Activated CD8-positive, alpha-beta memory T cell treated with anti-CD3 and anti-CD28 coated beads for 48 hours (primary cell): ENCODE results near the gene MTG2.

Experiments used
- DNase-seq, 3 experiments: peaks; one replicate each; pipeline ENCODE4 v3.0.0-alpha.2; 2020; ENCODE audit warnings: low read depth in 2 of 3, low spot score in 2 of 3

MTG2 gene

DNA sequence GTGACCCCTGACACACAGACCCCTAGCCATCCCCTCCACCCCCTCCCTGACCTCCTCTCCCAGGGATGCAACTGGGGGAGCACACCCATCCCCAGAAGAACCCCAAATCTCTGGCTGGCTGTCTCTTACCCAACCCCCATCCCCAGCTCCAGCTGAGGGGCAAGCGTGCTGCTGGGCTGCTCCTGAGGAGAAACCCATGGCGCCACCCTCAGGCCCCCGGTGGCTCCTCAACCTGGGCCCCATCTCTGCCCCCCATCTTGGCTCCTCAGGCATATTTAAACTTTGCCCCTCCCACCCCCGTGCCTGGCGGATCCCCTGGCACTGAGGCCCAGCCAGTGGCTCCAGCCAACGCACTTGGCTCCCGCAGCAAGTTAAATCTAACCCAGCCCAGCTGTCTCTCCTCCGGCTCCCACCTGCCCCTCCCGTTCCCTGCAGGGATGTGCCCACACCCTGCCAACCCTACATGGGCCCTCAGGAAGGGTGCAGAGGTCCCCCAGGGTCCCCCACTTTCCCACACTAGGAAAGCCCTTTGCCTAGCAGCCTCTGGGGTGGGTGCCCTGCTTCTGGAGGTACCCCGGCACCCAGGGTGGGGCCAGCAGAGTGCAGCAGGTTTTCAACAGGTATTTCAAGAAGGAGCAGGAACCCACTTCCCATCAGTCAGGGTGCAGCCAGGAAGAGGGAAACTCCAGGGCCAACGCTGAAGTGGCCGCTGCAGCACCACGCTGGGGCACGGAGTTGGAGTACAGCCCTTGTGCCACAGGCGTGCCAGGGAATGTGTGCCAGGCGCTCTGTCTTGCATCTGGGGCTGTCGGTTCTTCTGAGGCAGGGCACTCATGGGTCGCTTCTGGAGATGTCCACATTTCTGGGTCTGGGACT lies 50.2 kb downstream of the MTG2 start:
- DNase-seq = no peak

DNA sequence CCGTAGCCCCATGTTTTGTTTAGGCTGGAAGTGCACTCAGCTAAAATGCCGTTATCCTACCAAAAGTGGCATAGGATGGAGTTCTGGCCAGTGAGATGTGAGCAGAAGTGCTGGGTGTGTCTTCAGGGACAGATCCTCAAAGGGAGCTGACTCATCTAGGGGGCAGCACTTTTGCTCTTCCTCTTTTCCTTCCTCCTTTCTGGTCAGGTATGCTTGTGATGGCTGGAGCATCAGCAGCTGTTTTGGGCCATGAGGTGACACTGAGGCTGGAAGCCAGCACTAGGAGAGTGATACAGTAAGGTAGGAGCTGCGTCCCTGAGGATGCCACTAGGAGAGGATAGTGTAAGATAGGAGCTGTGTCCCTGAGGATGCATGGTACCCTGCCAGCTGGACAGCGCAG lies 50.9 kb downstream of the MTG2 start:
- no peak for DNase-seq

DNA sequence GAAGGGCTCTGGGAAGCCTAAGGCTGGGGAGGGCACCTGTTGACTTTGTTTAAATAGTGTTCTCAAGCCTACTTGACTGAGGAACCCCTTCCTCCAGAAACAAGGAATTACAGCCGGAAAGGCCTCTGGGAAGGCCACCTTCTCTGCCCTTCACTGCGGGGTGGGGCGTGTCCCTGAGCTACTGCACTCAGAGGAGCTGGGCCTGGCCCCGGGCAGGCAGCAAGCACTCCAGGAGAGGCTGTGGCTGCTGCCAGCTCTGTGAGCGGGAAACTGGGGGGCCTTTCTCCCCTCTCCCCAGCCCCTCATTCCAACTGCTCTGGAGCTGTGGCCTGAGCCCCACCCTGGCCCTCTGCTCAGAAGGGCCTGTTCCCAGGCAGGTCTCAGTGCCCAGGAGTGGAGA lies 51.5 kb downstream of the MTG2 start:
- DNase-seq = no peak

- DNase-seq = no peak
Measured at GRCh38 chr20:62235001-62235776, 52.4 kb downstream of the MTG2 start.

- DNase-seq = no peak
Measured at GRCh38 chr20:62235777-62236157, 52.9 kb downstream of the MTG2 start.

DNA sequence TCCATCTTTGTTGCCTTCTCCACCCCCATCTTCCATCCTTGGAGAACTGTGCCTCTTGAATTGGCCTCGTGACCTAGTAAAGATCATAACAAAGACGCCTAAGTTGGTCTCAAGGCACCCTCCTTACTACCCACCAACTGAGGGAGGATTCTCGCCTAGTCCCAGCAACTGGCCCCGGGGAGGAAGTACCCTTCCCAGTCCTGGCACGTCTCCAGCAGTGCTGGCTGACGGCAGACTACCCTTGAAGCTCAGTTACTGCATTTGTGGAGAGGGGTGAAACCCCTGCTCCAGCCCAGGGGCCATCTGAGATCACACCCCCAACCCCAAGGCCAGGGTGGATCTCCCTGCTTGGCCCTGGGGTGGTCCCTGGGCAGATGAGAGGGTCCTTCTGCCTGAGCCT lies 53.4 kb downstream of the MTG2 start:
- DNase-seq = no peak

- DNase-seq = no peak
Measured at GRCh38 chr20:62236766-62237513, 54.1 kb downstream of the MTG2 start.

DNA sequence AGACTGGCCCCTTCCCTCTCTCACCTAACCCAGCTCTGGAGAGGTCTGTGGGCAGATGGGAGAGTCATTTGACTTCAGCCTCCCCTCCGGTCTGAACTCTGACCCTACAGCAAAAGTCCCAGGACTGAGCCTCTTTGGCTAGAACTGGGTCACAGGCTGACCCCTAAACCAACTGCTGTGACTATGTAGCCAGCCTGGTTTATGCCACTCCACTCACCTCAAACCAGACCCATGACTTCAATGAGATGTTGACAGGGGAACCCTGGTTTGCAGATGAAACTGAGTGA lies 54.6 kb downstream of the MTG2 start:
- no peak for DNase-seq

- DNase-seq = peak; percentile 100
Measured at GRCh38 chr20:62237801-62238568, 55.2 kb downstream of the MTG2 start, which contains the start of gene OSBPL2. TSS of gene OSBPL2 (plus strand) at chr20:62238521. CDS start at chr20:62256185, 17,664 bp downstream.

DNA sequence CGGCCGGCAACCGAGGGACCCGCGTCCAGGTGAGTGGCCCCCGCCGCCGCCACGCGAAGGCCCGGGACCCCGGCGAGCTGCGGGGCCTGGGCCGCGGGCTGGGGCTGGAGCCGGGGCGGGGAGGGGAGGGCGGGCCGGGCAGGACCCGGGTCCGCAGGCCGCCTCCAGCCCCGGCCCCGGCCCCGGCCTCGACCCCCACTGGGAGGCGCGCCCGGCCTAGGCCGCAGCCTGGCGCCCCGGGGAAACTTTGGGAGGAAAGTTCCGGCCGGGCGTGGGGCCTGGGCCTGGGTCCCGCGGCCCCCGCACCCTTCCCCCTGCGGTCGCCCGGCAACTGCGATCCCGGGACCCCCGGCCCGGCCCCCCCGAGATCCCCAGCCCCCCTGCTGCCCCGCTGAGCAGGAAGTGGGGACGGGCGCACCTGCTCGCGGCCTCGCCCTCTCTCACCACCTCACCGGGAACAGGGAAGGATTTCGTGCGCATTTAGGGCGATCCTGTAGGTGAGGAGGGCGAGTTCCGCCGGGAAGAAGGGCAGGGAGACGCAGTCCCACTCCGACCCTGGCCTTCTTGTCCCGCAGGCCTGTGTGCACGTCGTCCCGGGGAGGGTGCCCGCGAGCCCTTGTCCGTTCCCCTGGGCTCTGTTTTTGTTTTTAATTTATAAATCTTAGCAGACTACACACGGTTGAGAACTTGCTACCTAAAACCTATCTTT lies 55.9 kb downstream of the MTG2 start:
- DNase-seq = no peak

DNA sequence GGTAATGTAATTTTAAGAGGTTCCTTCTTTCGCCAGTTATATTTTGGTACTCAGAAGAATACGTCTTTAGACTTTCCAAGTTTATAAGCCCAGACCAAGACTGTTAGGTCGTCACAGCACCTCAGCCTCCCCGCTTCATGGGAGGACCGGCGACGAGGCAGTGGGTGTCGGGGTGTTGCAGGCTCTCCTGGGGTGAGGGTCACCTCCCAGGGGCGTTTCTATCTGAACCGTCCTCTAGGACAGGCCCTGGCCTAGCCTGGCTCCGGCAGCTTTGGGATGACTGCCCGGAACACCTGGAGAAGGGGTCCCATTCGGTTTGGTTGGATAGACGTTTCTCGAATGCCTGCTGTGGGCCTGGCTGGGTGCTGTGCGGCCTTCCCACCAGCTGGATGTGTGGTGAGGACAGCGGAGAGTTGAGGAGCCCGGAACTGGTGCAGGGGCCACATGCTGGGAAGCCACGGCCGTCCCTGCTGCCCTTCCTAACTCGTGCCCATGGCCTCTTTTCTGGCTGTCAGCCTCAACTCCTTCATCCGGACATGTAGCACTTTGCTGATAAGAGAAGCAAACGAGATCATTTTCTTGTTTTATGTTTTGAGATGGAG lies 56.6 kb downstream of the MTG2 start:
- no peak for DNase-seq

DNA sequence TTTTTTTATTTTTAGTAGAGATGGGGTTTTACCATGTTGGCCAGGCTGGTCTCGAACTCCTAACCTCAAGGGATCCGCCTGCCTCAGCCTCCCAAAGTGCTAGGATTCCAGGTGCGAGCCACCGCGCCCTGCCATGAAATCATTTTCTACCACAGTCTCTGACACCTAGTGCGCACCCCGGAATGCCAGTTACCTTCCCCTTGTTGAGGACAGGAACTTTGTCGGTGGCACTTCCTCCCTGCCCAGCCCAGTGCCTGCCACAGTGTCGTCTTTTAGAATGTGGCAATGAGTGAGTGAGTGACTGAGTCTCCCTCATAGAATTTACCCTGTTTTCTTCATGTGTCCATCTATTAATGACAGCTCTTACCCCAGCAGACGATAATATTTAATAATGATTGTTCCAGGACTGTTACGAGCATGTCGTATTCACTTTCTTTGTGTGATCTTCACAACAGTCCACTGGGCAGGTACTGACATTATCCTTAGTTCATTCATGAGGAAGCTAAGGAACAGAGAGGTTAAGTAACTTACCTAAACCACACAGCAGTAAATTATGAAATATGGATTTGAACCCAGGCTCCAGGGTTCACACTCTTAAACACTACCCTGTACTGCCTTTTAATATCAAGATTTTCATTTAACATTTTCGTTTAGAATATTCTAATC lies 57.3 kb downstream of the MTG2 start:
- no peak for DNase-seq

- no peak for DNase-seq
Measured at GRCh38 chr20:62241506-62241905, 58.7 kb downstream of the MTG2 start.

GRCh38 chr20:62242176-62242575 lies 59.3 kb downstream of the MTG2 start:
- no peak for DNase-seq

DNA sequence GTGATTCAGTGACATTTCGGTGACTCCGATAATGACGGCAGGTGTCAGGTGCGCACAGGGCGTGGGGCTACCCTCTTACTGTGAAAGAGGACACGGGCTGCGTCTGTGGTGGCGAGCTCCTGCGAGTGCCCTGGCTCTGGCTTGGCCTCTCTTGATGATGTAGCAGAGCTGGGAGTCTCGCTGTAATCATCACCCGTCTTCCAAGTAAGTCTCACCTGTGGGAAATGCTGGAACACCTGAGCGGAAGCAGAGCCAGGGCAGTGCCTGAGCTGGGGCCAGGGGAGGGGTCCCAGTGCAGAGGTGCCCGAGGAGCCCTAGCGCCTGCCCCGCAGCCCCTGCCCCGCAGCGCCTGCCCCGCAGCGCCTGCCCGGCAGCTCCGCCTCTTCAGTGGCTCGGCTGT lies 60.3 kb downstream of the MTG2 start:
- no peak for DNase-seq

GRCh38 chr20:62243906-62244515 lies 61.2 kb downstream of the MTG2 start:
- DNase-seq = no peak

- no peak for DNase-seq
Measured at GRCh38 chr20:62244644-62245108, 61.8 kb downstream of the MTG2 start.

DNA sequence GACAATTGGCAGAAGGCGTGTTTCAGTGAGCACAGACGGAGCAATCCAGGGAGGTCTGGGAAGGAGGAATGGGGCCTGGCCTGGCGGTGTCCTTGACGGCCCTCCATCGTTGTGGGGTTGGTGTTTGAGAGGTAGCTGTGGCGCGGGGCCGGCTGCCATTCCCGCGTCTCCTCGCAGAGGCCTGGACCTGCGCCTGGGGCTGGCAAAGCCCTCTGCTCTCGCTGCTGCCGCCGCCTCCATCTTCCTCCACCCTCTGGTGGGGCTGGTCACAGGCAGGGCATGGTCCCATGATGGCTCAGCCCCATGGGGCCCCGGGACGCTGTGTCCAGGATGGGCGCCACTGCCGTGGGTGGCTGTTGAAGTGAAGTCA lies 63.1 kb downstream of the MTG2 start:
- DNase-seq = no peak

GRCh38 chr20:62246431-62246830 lies 63.6 kb downstream of the MTG2 start:
- DNase-seq = no peak
